Posterior cingulate gyrus (tissue), 11 donors: ENCODE data around the gene EID3.
A peak's percentile ranks its signal among the peaks of the same experiment; 100 is the strongest.

Experiments used
- DNase-seq, 10 donors: peaks; one replicate each; pipeline versions ENCODE4 v3.0.0 to v3.0.0-alpha.2; 2020 to 2021; ENCODE audit warnings: mixed read lengths in 3 of 10
- intact Hi-C: fragments of 100-400 bp; cut with DNase I; formaldehyde crosslinking; loops from one replicate; pipeline ENCODE4 v1.15.1; 2023

Gene EID3

DNA sequence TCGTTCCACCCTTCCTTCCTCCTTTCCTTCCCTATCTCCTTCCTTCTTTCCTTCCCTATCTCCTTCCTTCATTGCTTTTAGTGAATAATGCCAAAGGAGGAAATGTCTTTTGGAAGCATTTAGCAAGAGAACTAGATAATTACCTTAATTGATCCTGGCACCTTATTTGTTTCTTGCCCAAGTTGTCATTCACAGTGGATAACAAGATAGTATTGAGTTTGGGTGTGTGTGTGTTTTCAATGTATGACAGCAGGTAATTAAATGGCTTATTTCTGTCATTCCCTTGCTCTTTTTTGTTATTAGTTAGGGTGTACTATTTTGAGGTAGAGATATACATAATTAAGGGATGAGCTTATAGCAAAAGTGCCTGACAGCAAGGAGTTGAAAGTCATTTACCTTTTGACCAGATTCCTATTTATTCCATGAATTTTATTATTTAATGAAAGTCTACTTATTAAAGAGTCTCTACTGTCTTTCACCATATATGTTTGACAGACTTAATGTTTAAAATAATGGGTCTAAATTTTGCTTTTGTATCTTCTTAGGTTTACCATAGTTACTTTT, 30.2 kb downstream of the EID3 start:
- intact Hi-C loops: no loop called here
- DNase-seq: no peak

DNA sequence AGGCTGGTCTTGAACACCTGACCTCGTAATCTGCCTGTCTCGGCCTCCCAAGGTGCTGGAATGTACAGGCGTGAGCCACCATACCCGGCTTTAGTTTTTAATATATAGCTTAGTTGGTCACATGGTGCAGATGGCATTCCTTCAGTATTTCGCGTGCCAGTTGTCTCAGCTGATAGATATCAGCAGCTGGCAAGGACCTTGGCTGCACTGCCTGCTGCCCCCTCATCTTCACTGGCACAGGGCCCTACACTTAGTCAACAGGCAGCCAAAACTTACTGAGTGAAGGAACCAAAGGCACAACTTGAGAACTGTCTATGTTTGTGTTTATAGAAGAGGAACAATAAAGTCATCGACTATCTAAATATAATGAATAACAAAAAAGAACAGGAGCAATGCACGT, 31.0 kb downstream of the EID3 start:
- DNase-seq: no peak
- intact Hi-C loops: no loop called here

DNA sequence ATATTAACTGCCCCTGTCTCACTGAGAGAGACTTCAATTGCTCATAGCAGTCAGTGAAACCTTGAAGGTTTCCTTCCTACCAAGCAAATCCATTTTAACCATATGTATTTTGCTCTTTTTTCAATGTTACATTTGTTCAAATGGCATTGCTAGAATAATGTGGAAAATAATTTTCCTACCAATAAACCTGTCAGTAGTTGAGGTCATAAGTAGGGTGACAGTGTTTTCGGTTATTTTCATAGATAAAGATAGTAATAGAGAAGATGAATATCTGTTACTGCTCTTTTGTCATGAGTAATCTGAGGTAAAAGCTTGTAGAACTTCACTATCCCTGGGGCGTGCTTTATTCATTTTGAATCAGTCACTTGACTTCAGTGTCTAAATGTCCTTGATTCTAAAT, 32.6 kb downstream of the EID3 start:
- intact Hi-C loops: no loop called here
- no peak for DNase-seq

DNA sequence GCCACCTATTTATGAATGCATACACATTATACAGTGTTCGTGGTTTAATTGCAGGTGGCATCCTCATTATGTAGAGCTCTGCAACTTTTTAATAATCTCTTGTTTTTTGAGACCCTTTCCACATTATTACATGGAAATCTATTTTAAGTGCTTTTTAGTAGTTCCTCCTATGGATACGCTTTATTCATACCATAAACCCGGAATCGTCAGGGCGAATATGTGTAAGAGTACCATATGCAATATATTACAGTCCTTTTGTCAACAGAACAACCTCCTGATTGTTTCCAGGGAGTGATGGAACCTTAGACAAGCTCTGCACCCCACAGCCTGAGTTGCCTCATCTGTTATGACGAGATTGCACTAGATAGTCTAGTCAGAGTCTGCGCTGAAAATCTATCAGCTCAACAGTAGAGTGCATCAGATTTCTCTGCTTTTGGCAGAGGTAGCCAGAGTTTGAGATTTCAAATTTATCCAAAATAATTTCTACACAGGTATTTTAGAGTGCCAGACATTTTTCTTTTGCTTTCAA, 33.6 kb downstream of the EID3 start:
- intact Hi-C loops: no loop called here
- no peak for DNase-seq

DNA sequence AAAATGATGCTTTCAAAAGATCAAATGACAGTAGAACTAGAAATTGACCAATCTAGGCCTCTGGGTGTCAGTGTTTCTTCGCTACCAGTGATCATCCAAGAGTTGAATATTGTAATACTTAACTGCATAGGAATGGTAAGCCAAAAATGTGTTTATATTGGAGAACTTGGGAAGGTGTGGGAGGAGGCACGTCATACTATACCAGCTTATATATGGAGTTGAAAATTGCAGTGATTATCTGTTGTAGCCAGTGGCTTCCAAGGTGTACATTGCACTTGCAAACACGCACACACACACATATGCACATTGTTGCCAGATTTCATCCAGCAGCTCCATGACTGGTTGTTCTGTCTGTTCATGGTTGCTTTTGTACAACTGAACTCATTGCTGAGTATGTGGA, 36.1 kb downstream of the EID3 start:
- DNase-seq: no peak

DNA sequence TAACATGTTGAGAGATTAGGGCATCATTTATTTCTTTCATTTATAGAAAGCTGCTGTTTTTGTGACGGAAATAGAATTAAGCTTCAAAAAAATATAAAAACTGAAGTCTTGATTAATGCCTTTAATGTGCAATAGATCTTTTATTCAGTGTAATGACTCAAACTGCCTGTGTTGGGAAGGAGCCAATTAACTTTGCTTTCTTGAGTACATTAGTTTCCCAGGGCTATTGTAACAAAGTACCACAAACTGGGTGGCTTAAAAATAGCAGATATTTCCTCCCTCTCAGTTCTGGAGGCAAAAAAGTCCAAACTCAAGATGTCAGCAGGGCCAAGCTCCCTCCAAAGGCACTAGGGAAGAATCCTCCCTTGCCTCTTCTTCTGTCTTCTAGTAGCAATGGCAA, 36.6 kb downstream of the EID3 start:
- intact Hi-C loops: no loop called here
- DNase-seq: no peak

More for the DNA sequence above, 36.1 kb downstream of the EID3 start:
- intact Hi-C loops: no loop called here

DNA sequence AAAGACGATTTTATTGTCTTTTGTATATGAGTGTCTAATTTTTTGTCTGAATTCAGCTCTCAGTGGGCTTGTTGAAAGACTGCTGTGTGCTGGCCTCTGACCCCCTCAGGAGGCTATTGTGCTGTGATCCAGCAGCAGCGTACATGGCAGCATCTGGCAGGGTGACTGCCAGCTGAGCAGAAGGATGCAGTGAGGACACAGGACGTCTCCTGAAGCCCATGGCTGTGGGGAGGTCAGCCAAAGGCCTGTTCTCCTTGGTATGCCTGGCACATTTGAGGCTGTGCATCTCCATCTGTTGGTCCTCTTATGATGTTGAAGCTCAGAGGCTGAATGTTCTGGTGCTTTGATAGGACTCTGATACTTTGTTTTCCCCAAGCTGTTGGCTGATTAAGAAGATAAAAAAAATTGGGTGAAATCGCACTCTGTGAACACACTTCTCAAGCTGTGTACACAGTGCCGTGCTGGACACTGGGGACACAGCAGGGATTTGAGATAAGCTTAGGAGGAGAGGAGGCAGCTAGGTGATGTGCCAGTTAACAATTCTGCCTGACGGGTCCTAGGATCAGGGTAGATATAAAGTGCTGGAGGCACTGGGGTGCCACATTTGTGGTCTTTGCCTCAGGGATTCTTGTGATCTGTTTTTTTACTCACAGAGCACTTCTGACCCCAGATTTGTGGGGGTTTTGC, 37.5 kb downstream of the EID3 start:
- intact Hi-C loops: no loop called here

DNA sequence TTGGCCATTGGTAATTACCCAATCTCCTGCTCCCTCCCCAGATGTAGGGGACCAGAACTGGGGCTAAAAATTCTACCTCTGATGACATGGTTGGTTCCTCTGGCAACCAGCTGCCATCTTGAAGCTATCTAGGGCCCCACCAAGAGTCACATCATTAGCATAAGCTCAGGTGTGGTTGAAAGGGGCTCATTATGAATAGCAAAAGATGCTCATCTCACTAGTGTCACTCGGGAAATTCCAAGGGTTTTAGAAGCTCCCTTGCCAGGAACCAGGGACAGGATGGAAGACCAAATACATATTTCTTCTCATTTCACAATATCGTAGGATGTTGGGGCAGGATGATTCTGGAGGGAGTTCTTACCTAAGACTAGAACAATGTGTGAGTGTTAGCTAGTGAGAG, 38.6 kb downstream of the EID3 start:
- intact Hi-C loops: no loop called here
- no peak for DNase-seq

More for the DNA sequence above, 37.5 kb downstream of the EID3 start:
- DNase-seq: peak in 8 of 10 donors; percentile 14 to 84 (median 40)

DNA sequence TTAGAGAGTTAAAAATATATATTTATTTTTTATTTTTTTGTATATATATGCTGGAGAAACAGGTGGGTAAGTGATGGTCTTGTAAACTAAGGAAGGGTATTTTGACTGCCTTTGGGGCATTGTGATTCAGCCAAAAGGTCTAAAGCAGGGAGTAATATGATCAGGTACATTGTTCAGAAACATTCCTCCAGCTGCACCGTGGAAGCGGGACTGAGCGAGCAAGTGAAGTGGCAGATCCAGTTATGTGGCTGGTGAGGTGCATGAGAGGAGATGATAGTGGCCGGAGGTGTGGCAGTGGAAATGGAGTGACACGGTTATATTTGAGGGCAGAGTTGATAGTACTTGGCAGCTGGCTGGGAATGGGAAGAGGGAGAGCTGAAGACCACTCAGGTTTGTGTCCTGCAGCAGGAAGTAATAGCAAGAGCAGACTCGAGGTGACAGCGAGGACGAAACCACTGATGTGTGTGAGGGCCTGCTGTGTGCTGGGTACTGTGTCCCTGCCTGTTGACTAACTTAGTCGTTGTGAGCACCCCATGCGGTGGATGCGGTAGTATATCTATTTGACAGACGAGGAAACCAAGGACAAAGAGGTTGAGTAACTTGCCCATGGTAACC, 39.2 kb downstream of the EID3 start:
- intact Hi-C loops: no loop called here
- no peak for DNase-seq

DNA sequence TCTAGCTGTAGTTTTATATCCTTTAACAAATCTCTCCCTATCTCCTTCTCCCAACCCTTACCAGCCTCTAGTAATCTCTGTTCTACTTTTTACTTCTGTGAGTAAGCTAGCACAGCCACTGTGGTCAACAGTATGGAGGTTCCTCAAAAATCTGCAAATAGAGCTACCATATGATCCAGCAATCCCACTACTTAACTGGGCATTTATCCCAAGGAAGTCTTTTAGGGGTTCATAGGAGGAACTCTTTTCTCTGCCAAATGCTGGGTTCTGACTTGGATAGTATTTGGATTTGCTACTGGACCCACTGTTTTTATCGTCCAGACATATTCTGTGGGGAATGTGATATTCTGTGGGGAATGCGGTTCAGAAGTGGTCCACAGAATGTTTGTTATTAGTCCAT, 41.1 kb downstream of the EID3 start:
- intact Hi-C loops: no loop called here
- DNase-seq: no peak

DNA sequence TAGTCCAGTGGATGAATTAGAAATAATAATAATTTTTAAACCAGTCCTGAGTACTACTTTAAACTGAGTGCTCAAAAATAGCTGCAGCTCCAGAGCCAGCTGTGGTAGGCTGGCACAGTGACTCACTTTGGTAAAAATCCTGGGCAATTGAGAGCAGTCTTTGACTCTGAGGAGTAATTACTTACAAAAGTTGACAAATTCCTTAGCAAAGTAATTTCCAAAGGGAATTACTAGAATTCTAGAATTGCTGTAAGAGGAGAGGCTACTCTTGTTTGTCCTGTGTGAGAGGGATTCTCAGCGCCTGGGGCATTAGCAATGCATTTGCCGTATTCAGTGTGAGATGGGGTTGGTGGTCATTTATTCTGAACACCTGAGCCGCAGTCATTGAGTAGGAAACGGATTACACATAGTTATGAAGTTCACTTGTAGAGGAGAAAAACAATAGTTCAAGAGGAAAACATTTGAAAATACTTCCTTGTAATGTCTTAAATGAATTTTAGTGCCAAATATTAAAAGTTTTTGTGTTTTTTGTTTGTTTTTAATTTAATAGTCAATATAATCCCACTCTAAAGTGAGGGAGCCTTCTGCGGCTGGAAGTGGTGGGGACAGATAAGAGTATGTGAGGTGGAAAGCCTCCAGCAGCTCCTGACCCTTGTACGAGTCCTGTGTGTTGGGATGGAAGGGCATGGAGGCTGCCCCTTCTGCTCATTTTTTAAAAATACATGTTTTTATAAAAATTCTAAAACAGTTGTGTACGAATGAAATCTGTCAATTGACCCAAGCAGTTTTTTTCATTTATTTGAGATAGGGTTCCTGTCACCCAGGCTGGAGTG, 41.9 kb downstream of the EID3 start:
- no peak for DNase-seq
- intact Hi-C loops: no loop called here

DNA sequence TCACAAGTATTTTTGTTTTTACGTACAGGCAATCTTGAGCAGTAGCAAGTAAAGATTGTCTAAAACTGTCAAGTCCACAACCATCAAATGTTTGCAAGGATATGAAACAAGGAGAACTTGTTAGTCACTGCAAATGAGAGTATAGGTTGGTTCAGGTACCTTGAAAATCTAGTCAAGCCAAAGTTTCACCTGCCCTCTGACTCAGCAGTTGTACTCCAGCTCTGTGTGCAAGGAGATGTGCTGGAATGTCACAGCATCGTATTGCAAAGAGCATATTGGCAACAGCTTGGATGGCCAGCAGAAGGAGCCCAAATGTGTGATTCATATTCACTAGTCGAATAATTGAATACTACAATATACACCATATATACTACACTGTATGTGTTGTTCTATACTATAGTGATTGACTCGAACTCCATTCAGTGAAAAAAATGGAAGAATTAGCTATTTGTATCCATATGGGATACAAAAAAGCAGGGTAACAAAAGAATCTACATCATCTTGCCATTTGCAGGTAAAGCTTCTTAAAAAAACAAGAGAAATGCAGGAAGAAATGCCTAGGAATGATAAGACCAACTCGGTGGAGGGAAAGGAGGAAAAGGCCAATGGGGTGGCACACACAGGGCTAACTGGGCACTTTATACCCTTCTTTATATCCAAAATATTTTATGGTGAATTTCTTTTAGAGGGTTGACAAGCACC, 44.0 kb downstream of the EID3 start:
- no peak for DNase-seq

DNA sequence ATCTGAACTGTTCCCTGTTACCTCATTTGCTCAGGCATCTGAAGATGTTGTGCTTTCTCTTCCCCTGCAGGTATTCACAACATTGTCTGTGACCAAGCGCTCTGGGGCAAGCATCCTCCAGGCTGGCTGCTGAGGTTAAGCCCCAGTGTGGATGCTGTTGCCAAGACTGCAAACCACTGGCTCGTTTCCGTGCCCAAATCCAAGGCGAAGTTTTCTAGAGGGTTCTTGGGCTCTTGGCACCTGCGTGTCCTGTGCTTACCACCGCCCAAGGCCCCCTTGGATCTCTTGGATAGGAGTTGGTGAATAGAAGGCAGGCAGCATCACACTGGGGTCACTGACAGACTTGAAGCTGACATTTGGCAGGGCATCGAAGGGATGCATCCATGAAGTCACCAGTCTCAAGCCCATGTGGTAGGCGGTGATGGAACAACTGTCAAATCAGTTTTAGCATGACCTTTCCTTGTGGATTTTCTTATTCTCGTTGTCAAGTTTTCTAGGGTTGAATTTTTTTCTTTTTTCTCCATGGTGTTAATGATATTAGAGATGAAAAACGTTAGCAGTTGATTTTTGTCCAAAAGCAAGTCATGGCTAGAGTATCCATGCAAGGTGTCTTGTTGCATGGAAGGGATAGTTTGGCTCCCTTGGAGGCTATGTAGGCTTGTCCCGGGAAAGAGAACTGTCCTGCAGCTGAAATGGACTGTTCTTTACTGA, 44.9 kb downstream of the EID3 start:
- intact Hi-C loops: no loop called here
- no peak for DNase-seq

More for the DNA sequence above, 44.0 kb downstream of the EID3 start:
- intact Hi-C loops: no loop called here

DNA sequence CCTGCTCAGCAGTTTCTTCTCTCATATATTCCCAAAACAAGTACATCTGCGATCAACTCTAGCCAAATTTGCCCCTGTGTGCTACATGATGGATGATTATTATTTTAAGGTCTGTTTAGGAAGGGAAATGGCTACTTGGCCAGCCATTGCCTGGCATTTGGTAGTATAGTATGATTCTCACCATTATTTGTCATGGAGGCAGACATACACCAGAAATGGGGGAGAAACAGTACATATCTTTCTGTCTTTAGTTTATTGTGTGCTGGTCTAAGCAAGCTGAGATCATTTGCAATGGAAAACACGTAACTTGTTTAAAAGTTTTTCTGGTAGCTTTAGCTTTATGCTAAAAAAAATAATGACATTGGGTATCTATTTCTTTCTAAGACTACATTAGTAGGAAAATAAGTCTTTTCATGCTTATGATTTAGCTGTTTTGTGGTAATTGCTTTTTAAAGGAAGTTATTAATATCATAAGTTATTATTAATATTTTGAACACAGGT, 45.5 kb downstream of the EID3 start:
- DNase-seq: no peak
- intact Hi-C loops: no loop called here

DNA sequence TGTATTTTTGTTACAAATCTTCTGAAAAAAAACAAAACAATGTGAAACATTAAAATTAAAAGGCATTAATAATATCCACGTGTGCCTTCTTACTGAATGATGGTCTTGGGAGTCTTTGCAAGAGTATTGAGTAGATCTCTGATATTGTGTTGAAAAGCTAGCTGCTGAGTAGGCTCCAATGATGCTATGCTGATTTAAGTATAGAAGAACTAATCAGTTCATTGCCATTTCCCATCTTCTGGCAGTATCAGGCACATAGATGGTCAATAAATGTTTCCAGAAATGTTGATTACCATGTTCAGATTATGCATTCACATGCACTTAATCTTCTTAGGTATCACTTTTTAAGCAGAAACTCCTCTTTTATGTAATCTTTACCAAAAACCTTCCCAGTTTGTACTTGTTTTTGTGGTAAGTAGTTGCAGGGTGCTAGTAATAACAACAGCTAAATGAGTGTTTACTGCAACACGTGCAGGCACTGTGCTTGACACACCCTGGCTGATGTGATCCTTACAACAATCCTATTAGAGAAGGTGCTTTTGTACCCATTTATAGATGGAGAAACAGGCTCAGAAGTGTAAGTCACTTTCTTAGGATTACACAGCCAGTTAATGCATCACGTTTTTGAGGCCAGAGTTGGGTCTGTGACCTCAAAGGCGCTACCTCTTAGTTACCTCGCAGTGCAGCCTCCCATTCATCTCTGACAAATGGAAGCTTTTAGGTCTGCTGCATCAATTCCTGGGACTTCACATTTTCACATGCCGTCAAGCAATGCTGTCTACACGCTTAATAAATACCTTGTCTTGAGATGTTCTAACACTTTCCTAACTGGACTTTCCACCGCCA, 46.9 kb downstream of the EID3 start:
- DNase-seq: no peak
- intact Hi-C loops: no loop called here

DNA sequence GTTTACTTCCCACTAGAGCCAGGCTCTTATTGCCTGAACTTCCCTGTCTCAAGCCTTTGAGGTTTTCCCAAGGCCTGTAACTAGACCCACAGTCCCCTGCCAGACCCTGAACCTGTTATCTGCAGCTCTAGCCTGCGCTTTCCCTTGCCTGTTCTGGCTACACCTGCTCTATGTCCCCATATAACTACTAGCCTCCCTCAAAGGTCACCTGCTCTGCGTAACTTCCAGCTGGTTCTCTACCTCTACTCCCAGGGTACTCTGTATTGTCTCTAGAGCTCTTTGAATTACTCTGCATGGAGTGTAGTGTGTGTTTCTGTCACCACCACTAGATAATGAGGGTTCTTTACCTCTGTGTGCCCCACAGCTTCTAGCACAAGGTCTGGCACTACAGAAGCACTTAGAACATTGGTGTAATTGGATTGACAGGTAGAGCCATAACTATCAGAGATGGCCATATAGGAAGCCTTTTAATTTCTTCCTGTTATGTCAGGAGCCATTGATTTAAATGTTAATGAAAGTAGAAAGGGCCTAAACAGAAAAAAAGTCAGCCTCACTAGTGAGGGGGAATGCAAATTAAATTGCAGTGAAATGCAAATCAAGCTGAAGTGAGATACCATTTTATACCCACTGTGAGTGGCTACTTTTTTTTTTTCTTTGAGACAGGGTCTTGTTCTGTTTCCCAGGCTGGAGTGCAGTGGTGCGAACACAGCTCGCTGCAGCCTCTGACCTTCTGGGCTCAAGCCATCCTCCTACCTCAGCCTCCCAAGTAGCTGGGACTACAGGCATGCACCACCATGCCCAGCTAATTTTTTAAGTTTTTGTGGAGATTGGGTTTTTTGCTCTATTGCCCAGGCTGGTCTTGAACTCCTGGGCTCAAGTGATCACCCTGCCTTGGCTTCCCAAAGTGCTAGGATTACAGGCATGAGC, 47.8 kb downstream of the EID3 start:
- intact Hi-C loops: no loop called here
- no peak for DNase-seq

DNA sequence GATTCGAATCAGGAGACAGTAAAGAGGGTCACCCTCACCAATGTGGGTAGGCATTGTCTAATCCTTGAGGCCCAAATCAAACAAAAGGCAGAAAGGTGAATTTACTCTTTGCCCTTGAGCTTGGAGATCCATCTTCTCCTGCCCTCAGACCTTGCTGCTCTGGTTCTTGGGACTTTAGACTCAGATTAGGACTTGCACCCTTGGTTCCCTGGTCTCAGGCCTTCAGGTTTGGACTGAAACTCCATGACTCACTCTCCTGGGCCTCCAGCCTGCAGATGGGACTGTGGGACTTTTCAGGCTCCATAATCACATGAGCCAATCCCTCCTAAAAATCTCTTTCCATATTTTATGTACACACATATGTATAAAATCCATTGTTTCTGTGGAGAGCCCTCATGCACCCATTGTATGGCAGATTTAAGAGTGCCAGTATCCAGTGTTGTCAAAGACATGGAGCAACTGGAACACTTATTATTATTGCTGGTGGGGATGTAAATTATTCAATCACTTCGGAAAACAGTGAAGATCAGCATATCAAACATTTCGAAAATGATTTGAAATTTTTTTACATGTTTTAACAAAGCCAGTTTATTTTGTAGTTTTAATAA, 48.7 kb downstream of the EID3 start:
- intact Hi-C loops: no loop called here
- no peak for DNase-seq
